ENCODE data around the gene TOX2. TPM values are rescaled to one million over a fixed set of nuclear protein-coding genes. Genes with fewer than 3 reads are reported as not detected.

TOX2 gene
- total RNA-seq, 1 donor from 2014 or later, result 3.3 TPM

DNA sequence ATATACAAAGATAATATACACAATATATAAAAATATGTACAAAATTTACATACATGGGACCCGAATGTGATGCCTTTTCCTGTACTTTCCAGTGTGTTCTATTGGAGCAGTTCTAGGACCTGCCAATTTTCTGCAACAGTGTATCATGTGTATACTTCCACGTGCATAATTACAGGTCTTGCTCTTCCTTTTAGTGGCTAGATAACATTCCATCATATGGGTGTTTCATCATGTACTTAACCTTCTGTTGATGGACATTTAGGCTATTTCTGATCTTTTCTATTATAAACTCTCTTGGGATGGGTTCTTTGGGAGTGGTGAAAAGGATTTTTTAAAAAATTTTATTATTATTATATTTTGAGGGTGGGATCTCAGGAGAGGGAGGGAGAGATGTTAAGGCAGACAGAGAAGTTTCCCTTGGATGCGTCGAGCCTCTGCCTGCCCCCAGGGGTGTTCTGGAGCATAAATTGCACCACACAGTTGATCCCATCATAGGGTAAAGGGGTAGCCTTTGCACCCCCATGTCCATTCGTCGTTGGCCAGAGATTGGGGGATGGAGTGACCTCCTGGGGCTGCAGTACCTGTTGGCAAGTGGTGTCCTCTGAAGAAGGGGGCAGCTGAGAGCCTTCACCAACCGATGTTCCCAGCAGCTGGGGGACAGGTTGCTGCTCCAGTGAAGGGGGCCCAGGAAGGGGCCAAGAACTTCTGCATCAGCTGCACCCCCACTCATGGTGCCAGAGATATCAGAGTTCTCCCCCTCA is 110.3 kb downstream of the TOX2 start:
- Mint-ChIP-seq H3K36me3 (ENCODE audit: low read depth) (no peaks in the 10 kb centered on the region), H3K9me3 (no peaks in the 10 kb centered on the region), H3K27me3 (ENCODE audit: low read depth) (peaks cover 5% of the 10 kb centered on the region), H3K4me1 (peaks cover 2% of the 10 kb centered on the region), H3K4me3 (no peak overlapping the region), H3K27ac (ENCODE audit: unreplicated experiment) (no peak overlapping the region)
- no peak for DNase-seq (ENCODE audit: low read depth, low spot score)
- TF ChIP-seq, protein P1, sequence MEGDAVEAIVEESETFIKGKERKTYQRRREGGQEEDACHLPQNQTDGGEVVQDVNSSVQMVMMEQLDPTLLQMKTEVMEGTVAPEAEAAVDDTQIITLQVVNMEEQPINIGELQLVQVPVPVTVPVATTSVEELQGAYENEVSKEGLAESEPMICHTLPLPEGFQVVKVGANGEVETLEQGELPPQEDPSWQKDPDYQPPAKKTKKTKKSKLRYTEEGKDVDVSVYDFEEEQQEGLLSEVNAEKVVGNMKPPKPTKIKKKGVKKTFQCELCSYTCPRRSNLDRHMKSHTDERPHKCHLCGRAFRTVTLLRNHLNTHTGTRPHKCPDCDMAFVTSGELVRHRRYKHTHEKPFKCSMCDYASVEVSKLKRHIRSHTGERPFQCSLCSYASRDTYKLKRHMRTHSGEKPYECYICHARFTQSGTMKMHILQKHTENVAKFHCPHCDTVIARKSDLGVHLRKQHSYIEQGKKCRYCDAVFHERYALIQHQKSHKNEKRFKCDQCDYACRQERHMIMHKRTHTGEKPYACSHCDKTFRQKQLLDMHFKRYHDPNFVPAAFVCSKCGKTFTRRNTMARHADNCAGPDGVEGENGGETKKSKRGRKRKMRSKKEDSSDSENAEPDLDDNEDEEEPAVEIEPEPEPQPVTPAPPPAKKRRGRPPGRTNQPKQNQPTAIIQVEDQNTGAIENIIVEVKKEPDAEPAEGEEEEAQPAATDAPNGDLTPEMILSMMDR (conservative IDR thresholded peaks at IDR 0.05), result no peak

DNA sequence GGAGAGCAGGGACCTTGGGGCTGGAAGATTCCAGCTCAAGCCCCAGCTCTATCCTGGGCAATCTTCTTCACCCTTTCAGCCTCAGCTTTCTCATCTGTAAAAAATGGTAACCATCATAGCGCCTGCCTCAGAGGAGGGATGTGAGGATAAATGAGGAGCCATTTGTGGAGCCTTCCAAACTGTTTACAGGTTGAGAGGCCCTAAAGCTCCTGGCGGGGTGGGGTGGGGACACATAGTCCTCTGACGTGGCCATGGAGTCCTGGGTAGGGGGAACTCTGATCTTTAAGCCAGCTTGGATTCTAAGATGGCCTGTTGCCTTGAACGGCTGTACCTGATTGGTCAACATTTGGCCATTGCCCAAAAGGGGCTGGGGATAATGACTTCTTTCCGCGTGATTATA is 111.1 kb downstream of the TOX2 start:
- DNase-seq (ENCODE audit: low read depth, low spot score), result no peak
- Mint-ChIP-seq H3K4me1 (no peaks in the 10 kb centered on the region), H3K27me3 (ENCODE audit: low read depth) (peaks cover 5% of the 10 kb centered on the region), H3K9me3 (no peaks in the 10 kb centered on the region), H3K4me3 (no peak overlapping the region), H3K27ac (ENCODE audit: unreplicated experiment) (no peak overlapping the region), H3K36me3 (ENCODE audit: low read depth) (no peaks in the 10 kb centered on the region)
- TF ChIP-seq, protein P1 (conservative IDR thresholded peaks at IDR 0.05), result no peak

DNA sequence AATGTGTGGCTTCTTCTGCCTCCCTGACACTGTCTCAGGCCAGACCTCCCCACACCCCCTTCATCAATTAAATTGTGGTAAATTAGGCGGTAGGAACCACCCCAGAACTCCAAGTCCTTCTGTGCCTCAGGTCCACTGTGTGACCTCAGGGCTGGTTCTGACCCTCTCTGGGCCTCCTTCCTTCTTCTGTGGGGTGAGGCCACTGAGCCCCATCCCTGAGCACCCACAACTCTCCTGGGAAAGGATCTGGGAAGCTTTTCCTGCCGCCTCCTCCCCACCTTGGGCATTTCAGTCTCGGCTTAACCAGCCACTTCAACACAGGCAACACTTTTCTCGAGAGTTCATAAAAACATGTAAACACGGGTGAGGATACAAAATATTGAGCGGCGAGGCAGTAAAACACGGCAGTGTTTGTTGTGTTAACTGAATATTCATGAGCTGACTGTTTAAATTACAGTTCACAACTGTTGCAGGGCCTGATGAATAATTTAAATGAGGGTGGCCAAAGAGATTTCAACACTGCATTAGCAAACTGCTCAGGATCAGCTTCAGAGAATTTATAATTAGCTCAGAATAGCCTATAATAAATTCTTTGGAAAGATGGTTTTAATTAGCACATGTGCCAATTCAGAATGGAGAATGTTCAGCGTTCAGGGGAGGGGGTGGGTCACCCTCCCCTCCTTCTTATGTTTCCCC is 112.1 kb downstream of the TOX2 start:
- TF ChIP-seq, protein P1 (conservative IDR thresholded peaks at IDR 0.05), result no peak
- H3K27ac Mint-ChIP-seq (ENCODE audit: unreplicated experiment), result no peak overlapping the region
- no peaks in the 10 kb centered on the region for H3K9me3 Mint-ChIP-seq
- no peak overlapping the region for H3K4me3 Mint-ChIP-seq
- no peak for DNase-seq (ENCODE audit: low read depth, low spot score)
- peaks cover 5% of the 10 kb centered on the region for H3K27me3 Mint-ChIP-seq (ENCODE audit: low read depth)
- H3K36me3 Mint-ChIP-seq (ENCODE audit: low read depth), result no peaks in the 10 kb centered on the region
- H3K4me1 Mint-ChIP-seq, result no peaks in the 10 kb centered on the region

DNA sequence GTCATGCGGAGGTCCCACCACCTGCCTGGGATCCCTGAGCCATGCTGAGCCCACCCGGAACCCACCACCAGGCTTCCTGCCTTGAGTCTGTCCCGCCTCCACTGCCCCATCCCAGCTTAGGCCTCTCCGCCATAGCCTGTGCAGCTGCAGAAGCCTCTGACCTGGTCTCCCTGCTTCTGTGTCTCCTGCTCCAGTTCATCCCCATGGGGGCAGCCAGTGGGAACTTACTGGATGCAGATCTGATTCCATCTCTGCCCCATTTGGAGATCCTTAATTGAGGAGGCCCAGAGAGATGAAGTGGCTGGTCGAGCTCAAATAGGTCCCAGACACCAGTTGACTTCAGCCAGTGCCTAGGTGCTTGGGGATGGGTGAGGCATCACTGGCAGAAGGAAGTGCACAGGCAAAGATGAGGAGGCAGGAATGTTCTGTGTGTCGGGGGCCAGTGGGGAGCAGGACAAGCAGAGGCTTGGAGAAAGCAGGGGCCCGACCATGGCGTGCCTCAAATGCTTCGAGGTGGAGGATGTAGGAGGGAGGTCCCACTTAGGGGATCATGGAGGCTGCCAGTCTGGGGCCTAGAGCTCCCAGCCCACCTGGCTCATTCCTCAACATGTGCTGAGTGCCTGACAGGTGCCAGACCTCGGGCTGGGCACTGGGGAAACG is 112.8 kb downstream of the TOX2 start:
- no peaks in the 10 kb centered on the region for H3K4me1 Mint-ChIP-seq
- no peaks in the 10 kb centered on the region for H3K9me3 Mint-ChIP-seq
- H3K36me3 Mint-ChIP-seq (ENCODE audit: low read depth), result no peaks in the 10 kb centered on the region
- H3K4me3 Mint-ChIP-seq, result no peak overlapping the region
- DNase-seq (ENCODE audit: low read depth, low spot score), result no peak
- H3K27me3 Mint-ChIP-seq (ENCODE audit: low read depth), result peaks cover 8% of the 10 kb centered on the region
- TF ChIP-seq, protein P1 (conservative IDR thresholded peaks at IDR 0.05), result no peak
- no peak overlapping the region for H3K27ac Mint-ChIP-seq (ENCODE audit: unreplicated experiment)

DNA sequence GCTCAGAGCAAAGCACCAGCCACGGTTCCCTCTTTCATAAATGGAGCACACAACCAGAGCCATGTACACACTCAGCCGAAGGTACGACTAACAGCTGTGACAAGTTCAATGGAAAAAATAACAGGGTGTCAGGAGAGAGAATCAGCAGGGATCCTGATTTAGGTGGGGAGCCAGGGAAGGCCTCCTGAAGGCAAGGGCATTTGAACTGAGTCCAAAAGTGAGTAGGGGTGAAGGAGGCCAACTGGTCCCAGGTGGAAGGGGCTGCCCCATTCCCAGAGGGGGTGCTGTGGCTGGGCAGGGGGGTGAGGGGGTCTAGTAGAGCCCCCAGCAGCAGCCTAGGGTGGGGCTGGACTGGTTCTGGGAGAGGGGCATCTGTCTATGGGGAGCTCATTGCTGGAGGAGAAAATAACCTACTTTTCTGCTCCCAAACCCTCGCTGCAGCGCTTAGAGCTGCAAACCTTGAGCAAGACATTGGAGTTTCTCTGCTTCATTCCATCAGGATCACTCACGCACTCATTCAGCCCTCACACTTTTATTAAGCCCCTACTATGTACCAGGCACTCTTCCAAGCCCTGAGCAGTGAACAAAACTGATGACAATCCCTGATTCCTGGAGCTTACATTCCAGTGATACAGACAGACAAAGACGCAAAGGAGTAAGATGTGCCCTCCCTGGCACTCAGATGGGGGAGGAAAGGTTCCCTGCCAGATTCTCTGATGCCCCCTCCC is 113.5 kb downstream of the TOX2 start:
- no peaks in the 10 kb centered on the region for H3K9me3 Mint-ChIP-seq
- no peak overlapping the region for H3K4me3 Mint-ChIP-seq
- peaks cover 8% of the 10 kb centered on the region for H3K27me3 Mint-ChIP-seq (ENCODE audit: low read depth)
- H3K36me3 Mint-ChIP-seq (ENCODE audit: low read depth), result no peaks in the 10 kb centered on the region
- H3K4me1 Mint-ChIP-seq, result no peaks in the 10 kb centered on the region
- H3K27ac Mint-ChIP-seq (ENCODE audit: unreplicated experiment), result no peak overlapping the region
- no peak for DNase-seq (ENCODE audit: low read depth, low spot score)
- TF ChIP-seq, protein P1 (conservative IDR thresholded peaks at IDR 0.05), result no peak

Data from neural crest cell (in vitro differentiated cells).